ENCODE results near the gene CNTNAP2. TPM values are rescaled to one million over a fixed set of nuclear protein-coding genes. Genes with fewer than 3 reads are reported as not detected.

The CNTNAP2 gene
- total and polyA plus RNA-seq, 2 experiments from 2014 or later: not detected

GRCh38 chr7:148395352-148395811 lies 2278.8 kb downstream of the CNTNAP2 start:
- 30 to 33% methylated on average over 7 of the region's 7 CpGs for WGBS, 2 experiments (ENCODE audit: low coverage in 1 of 2, low lambda C conversion rate in 2 of 2, missing lambda C conversion rate in 2 of 2)
- H3K4me3 ChIP-seq: no peak overlapping the region
- no peaks in the 10 kb centered on the region for H3F3A ChIP-seq (ENCODE audit: insufficient read depth)
- H3K36me3 ChIP-seq (ENCODE audit: low read depth): no peaks in the 10 kb centered on the region
- DNase-seq: no peak
- H3K4me2 ChIP-seq (ENCODE audit: unreplicated experiment): no peak overlapping the region
- in situ Hi-C loops (cut with MboI): no loop called here
- H4K20me1 ChIP-seq (ENCODE audit: insufficient read depth): no peaks in the 10 kb centered on the region
- no peaks in the 10 kb centered on the region for H3K79me2 ChIP-seq (ENCODE audit: insufficient read depth)
- H2AFZ ChIP-seq: no peak overlapping the region
- H3K9ac ChIP-seq: no peak overlapping the region
- no peaks in the 10 kb centered on the region for H3K4me1 ChIP-seq (ENCODE audit: insufficient read depth)
- no peak overlapping the region for H3K27ac ChIP-seq
- TF ChIP-seq EZH2 (IDR thresholded peaks at IDR 0.05; ENCODE audit: insufficient read depth, poor library complexity, severe bottlenecking) (no peak), EZH2phosphoT487 (IDR thresholded peaks at IDR 0.05; ENCODE audit: insufficient read depth, low read depth) (no peak)
- H3K9me2 ChIP-seq (ENCODE audit: insufficient read depth): no peaks in the 10 kb centered on the region
- no peaks in the 10 kb centered on the region for H3K27me3 ChIP-seq (replicated peaks; ENCODE audit: insufficient read depth)
- H3K9me3 ChIP-seq (ENCODE audit: low read depth): no peaks in the 10 kb centered on the region

- WGBS, 2 experiments (ENCODE audit: low coverage in 1 of 2, low lambda C conversion rate in 2 of 2, missing lambda C conversion rate in 2 of 2): 10 to 12% methylated on average over 12 of the region's 12 CpGs
- in situ Hi-C loops (cut with MboI): no loop called here
Observed at GRCh38 chr7:148395990-148396716, 2279.6 kb downstream of the CNTNAP2 start.

DNA sequence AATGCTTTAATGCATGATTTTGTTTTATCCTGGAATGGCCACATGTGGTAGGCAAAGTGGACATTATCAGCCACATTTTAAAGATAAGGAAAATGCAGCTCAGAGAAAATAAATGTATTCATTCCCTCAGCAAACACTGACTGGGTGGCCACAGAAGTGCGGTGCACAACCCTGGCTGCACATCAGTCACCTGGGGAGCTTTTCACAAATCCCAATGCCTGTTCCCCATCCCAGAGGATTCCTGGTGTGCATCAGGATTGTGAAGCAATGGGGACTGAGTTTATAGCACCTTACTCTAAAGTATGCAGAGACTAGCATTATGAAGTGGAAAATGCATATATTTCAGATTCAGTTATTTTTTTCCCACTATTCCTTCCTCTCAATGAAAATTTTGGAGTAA lies 2280.5 kb downstream of the CNTNAP2 start:
- H3F3A ChIP-seq (ENCODE audit: insufficient read depth): no peaks in the 10 kb centered on the region
- H3K27me3 ChIP-seq (replicated peaks; ENCODE audit: insufficient read depth): no peaks in the 10 kb centered on the region
- in situ Hi-C loops (cut with MboI): no loop called here
- no peaks in the 10 kb centered on the region for H3K9me3 ChIP-seq (ENCODE audit: low read depth)
- WGBS, 2 experiments (ENCODE audit: low coverage in 1 of 2, low lambda C conversion rate in 2 of 2, missing lambda C conversion rate in 2 of 2): 7 to 10% methylated on average over 1 of the region's 1 CpG
- TF ChIP-seq EZH2phosphoT487 (IDR thresholded peaks at IDR 0.05; ENCODE audit: insufficient read depth, low read depth) (no peak), EZH2 (IDR thresholded peaks at IDR 0.05; ENCODE audit: insufficient read depth, poor library complexity, severe bottlenecking) (no peak)
- H3K9me2 ChIP-seq (ENCODE audit: insufficient read depth): no peaks in the 10 kb centered on the region
- H4K20me1 ChIP-seq (ENCODE audit: insufficient read depth): no peaks in the 10 kb centered on the region
- no peak overlapping the region for H3K27ac ChIP-seq
- no peak overlapping the region for H3K9ac ChIP-seq
- no peak overlapping the region for H2AFZ ChIP-seq
- no peak for DNase-seq
- no peaks in the 10 kb centered on the region for H3K79me2 ChIP-seq (ENCODE audit: insufficient read depth)
- H3K4me2 ChIP-seq (ENCODE audit: unreplicated experiment): no peak overlapping the region
- no peaks in the 10 kb centered on the region for H3K36me3 ChIP-seq (ENCODE audit: low read depth)
- H3K4me1 ChIP-seq (ENCODE audit: insufficient read depth): no peaks in the 10 kb centered on the region
- no peak overlapping the region for H3K4me3 ChIP-seq

More at GRCh38 chr7:148395990-148396716, 2279.6 kb downstream of the CNTNAP2 start:
- H3K36me3 ChIP-seq (ENCODE audit: low read depth): no peaks in the 10 kb centered on the region
- no peaks in the 10 kb centered on the region for H3K27me3 ChIP-seq (replicated peaks; ENCODE audit: insufficient read depth)
- H4K20me1 ChIP-seq (ENCODE audit: insufficient read depth): no peaks in the 10 kb centered on the region
- no peaks in the 10 kb centered on the region for H3K9me3 ChIP-seq (ENCODE audit: low read depth)
- H3K9me2 ChIP-seq (ENCODE audit: insufficient read depth): no peaks in the 10 kb centered on the region
- no peak overlapping the region for H3K4me3 ChIP-seq
- H2AFZ ChIP-seq: no peak overlapping the region
- no peak overlapping the region for H3K9ac ChIP-seq
- H3K27ac ChIP-seq: no peak overlapping the region
- TF ChIP-seq EZH2phosphoT487 (IDR thresholded peaks at IDR 0.05; ENCODE audit: insufficient read depth, low read depth) (no peak), EZH2 (IDR thresholded peaks at IDR 0.05; ENCODE audit: insufficient read depth, poor library complexity, severe bottlenecking) (no peak)
- no peaks in the 10 kb centered on the region for H3F3A ChIP-seq (ENCODE audit: insufficient read depth)
- H3K4me2 ChIP-seq (ENCODE audit: unreplicated experiment): no peak overlapping the region
- DNase-seq: no peak
- H3K4me1 ChIP-seq (ENCODE audit: insufficient read depth): no peaks in the 10 kb centered on the region
- no peaks in the 10 kb centered on the region for H3K79me2 ChIP-seq (ENCODE audit: insufficient read depth)

DNA sequence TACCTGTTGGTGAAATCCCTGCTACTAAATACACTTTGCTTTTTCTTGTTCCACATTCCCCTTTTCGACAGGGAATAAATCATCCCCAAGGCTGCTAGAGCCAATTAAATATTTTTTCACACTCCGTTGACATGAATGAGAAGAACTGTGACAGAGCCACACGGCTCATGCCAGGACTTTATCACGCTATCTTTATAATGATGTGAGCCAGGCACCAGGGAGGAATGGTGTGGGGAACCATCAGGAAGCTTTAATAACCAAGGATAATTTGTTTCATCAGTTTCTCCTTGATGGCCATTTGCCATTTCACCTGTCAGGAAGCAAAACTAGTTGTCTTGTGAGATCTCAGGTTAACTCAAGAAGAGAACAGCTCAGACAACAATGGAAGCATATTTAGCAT lies 2280.9 kb downstream of the CNTNAP2 start:
- no peaks in the 10 kb centered on the region for H3K9me2 ChIP-seq (ENCODE audit: insufficient read depth)
- no peaks in the 10 kb centered on the region for H3K9me3 ChIP-seq (ENCODE audit: low read depth)
- TF ChIP-seq EZH2phosphoT487 (IDR thresholded peaks at IDR 0.05; ENCODE audit: insufficient read depth, low read depth) (no peak), EZH2 (IDR thresholded peaks at IDR 0.05; ENCODE audit: insufficient read depth, poor library complexity, severe bottlenecking) (no peak)
- no peak overlapping the region for H3K27ac ChIP-seq
- in situ Hi-C loops (cut with MboI): no loop called here
- no peaks in the 10 kb centered on the region for H4K20me1 ChIP-seq (ENCODE audit: insufficient read depth)
- no peak overlapping the region for H3K4me2 ChIP-seq (ENCODE audit: unreplicated experiment)
- H3F3A ChIP-seq (ENCODE audit: insufficient read depth): no peaks in the 10 kb centered on the region
- no peaks in the 10 kb centered on the region for H3K79me2 ChIP-seq (ENCODE audit: insufficient read depth)
- H3K4me1 ChIP-seq (ENCODE audit: insufficient read depth): no peaks in the 10 kb centered on the region
- WGBS, 2 experiments (ENCODE audit: low coverage in 1 of 2, low lambda C conversion rate in 2 of 2, missing lambda C conversion rate in 2 of 2): 4 to 7% methylated on average over 4 of the region's 4 CpGs
- H3K9ac ChIP-seq: no peak overlapping the region
- no peaks in the 10 kb centered on the region for H3K36me3 ChIP-seq (ENCODE audit: low read depth)
- no peak overlapping the region for H3K4me3 ChIP-seq
- DNase-seq: no peak
- H2AFZ ChIP-seq: no peak overlapping the region
- no peaks in the 10 kb centered on the region for H3K27me3 ChIP-seq (replicated peaks; ENCODE audit: insufficient read depth)

Measured in GM23248 (cell line).